H9 (cell line): ENCODE measurements around the gene LRRC8C. TPM values are rescaled to one million over a fixed set of nuclear protein-coding genes. Genes with fewer than 3 reads are reported as not detected.

ENCODE experiments used
- DNase-seq: peaks from one replicate; pipeline ENCODE4 v3.0.0-alpha.2; 2017
- H2AFZ ChIP-seq: one replicate; pipeline ENCODE4 v1.6.1; 2013; ENCODE audit warnings: mild to moderate bottlenecking, low read length, control low read depth, moderate library complexity
- H2AK5ac ChIP-seq: 2 replicates; pipeline ENCODE4 v1.6.1; 2013; ENCODE audit warnings: low read length, control low read depth, mixed read lengths; ENCODE audit not compliant: insufficient read length
- H2BK120ac ChIP-seq: one replicate; pipeline ENCODE4 v1.6.1; 2013; ENCODE audit warnings: low read depth, mild to moderate bottlenecking, low read length, control low read depth, inconsistent platforms; ENCODE audit not compliant: poor library complexity, severe bottlenecking
- H2BK12ac ChIP-seq: 2 replicates; pipeline ENCODE4 v1.6.1; 2013; ENCODE audit warnings: low read length, control low read depth, mixed read lengths, low read depth; ENCODE audit not compliant: insufficient read length
- H2BK15ac ChIP-seq: 2 replicates; pipeline ENCODE4 v1.6.1; 2013; ENCODE audit warnings: low read depth, low read length, control low read depth
- H2BK20ac ChIP-seq: one replicate; pipeline ENCODE4 v1.6.1; 2013; ENCODE audit warnings: low read depth, mild to moderate bottlenecking, low read length, control low read depth, inconsistent platforms; ENCODE audit not compliant: poor library complexity, severe bottlenecking
- H2BK5ac ChIP-seq: 2 replicates; pipeline ENCODE4 v1.6.1; 2013; ENCODE audit warnings: low read length, control low read depth, mixed read lengths; ENCODE audit not compliant: insufficient read length
- H3K14ac ChIP-seq: 2 replicates; pipeline ENCODE4 v1.6.1; 2013; ENCODE audit warnings: low read length, control low read depth; ENCODE audit not compliant: insufficient read depth
- H3K18ac ChIP-seq: 2 replicates; pipeline ENCODE4 v1.6.1; 2013; ENCODE audit warnings: low read depth, mild to moderate bottlenecking, mixed read lengths, low read length, control low read depth; ENCODE audit not compliant: insufficient read length
- H3K23ac ChIP-seq: 2 replicates; pipeline ENCODE4 v1.6.1; 2013; ENCODE audit warnings: low read length, control low read depth, mixed read lengths, low read depth; ENCODE audit not compliant: insufficient read length
- H3K23me2 ChIP-seq: 2 replicates; pipeline ENCODE4 v1.6.1; 2013; ENCODE audit warnings: low read depth, mild to moderate bottlenecking, mixed read lengths, low read length, control low read depth; ENCODE audit not compliant: insufficient read length, poor library complexity, severe bottlenecking
- H3K27ac ChIP-seq: 2 replicates; pipeline ENCODE4 v1.5.1; 2013; ENCODE audit warnings: low read length, control low read depth, mixed read lengths, low read depth; ENCODE audit not compliant: insufficient read length
- H3K27me3 ChIP-seq: 2 replicates; pipeline ENCODE4 v1.6.1; 2013; ENCODE audit warnings: low read length, control low read depth, inconsistent platforms; ENCODE audit not compliant: insufficient read depth
- H3K4ac ChIP-seq: 2 replicates; pipeline ENCODE4 v1.6.1; 2013; ENCODE audit warnings: low read depth, mild to moderate bottlenecking, control low read depth, inconsistent platforms, low read length, moderate library complexity
- H3K4me1 ChIP-seq: 2 replicates; pipeline ENCODE4 v1.6.1; 2013; ENCODE audit warnings: low read length, control low read depth, inconsistent platforms; ENCODE audit not compliant: insufficient read depth
- H3K4me2 ChIP-seq: 2 replicates; pipeline ENCODE4 v1.6.1; 2013; ENCODE audit warnings: low read length, control low read depth, mixed read lengths; ENCODE audit not compliant: insufficient read length, insufficient read depth
- H3K56ac ChIP-seq: 2 replicates; pipeline ENCODE4 v1.6.1; 2013; ENCODE audit warnings: low read depth, mild to moderate bottlenecking, mixed read lengths, low read length, control low read depth; ENCODE audit not compliant: insufficient read length
- H3K79me1 ChIP-seq: 2 replicates; pipeline ENCODE4 v1.6.1; 2013; ENCODE audit warnings: low read depth, mild to moderate bottlenecking, moderate library complexity, low read length, control low read depth, inconsistent platforms; ENCODE audit not compliant: insufficient read depth, poor library complexity, severe bottlenecking
- H3K79me2 ChIP-seq: 2 replicates; pipeline ENCODE4 v1.6.1; 2013; ENCODE audit warnings: low read length, control low read depth, inconsistent platforms; ENCODE audit not compliant: insufficient read depth
- H3K9ac ChIP-seq: 2 replicates; pipeline ENCODE4 v1.6.1; 2013; ENCODE audit warnings: low read length, control low read depth, mixed read lengths; ENCODE audit not compliant: insufficient read length; ENCODE audit errors: extremely low read depth
- H3K9me3 ChIP-seq: one replicate; pipeline ENCODE4 v1.6.1; 2013; ENCODE audit warnings: low read depth, low read length, inconsistent platforms; ENCODE audit not compliant: control insufficient read depth
- H3T11ph ChIP-seq: one replicate; pipeline ENCODE4 v1.6.1; 2013; ENCODE audit warnings: mild to moderate bottlenecking, low read length, control low read depth, inconsistent platforms
- H4K20me1 ChIP-seq: one replicate; pipeline ENCODE4 v1.6.1; 2013; ENCODE audit not compliant: control insufficient read depth, insufficient read length, insufficient read depth
- H4K5ac ChIP-seq: 2 replicates; pipeline ENCODE4 v1.6.1; 2013; ENCODE audit warnings: low read depth, mild to moderate bottlenecking, mixed read lengths, low read length, control low read depth; ENCODE audit not compliant: insufficient read length
- H4K8ac ChIP-seq: replicated peaks from 2 replicates; pipeline ENCODE4 v1.6.1; 2013; ENCODE audit warnings: low read length, control low read depth, mixed read lengths, low read depth; ENCODE audit not compliant: insufficient read length
- H4K91ac ChIP-seq: 2 replicates; pipeline ENCODE4 v1.6.1; 2013; ENCODE audit warnings: low read depth, mild to moderate bottlenecking, moderate library complexity, mixed read lengths, low read length, control low read depth; ENCODE audit not compliant: insufficient read length
- H3K27ac Mint-ChIP-seq, 3 experiments: 2 replicates in 2 of 3; 3 replicates in 1 of 3; pipeline ENCODE4 v1.8.0; 2020 to 2021; ENCODE audit warnings: mixed read lengths in 3 of 3, mild to moderate bottlenecking in 1 of 3, moderate library complexity in 1 of 3
- H3K27me3 Mint-ChIP-seq: 2 replicates; pipeline ENCODE4 v1.8.0; 2021; ENCODE audit warnings: low read depth, mild to moderate bottlenecking, moderate library complexity, mixed read lengths
- H3K36me3 Mint-ChIP-seq, 3 experiments: 2 replicates in 2 of 3; 3 replicates in 1 of 3; pipeline ENCODE4 v1.8.0; 2020 to 2021; ENCODE audit warnings: low read depth in 3 of 3, mixed read lengths in 3 of 3; ENCODE audit not compliant: insufficient read depth in 1 of 3
- H3K4me1 Mint-ChIP-seq, 2 experiments: 2 replicates each; pipeline ENCODE4 v1.8.0; 2020; ENCODE audit warnings: mixed read lengths in 2 of 2
- H3K4me3 Mint-ChIP-seq, 2 experiments: 2 replicates in 1 of 2; 3 replicates in 1 of 2; pipeline ENCODE4 v1.8.0; 2020 to 2021; ENCODE audit warnings: mild to moderate bottlenecking in 2 of 2, mixed read lengths in 2 of 2, moderate library complexity in 1 of 2
- H3K9me3 Mint-ChIP-seq, 2 experiments: 2 replicates in 1 of 2; 3 replicates in 1 of 2; pipeline ENCODE4 v1.8.0; 2020; ENCODE audit warnings: mild to moderate bottlenecking in 2 of 2, mixed read lengths in 2 of 2, moderate library complexity in 1 of 2
- CTCF ChIP-seq: fragments of 200-600 bp; sonication (generic); conservative IDR thresholded peaks from 3 replicates; pipeline ENCODE4 v1.8.0; 2021; ENCODE audit warnings: antibody characterized with exemption, mild to moderate bottlenecking
- WGBS: extraction: QIAGEN DNeasy Blood & Tissue Kit; methylation state at CpG from one replicate; pipeline ENCODE4 v1.1.7; 2013; ENCODE audit warnings: missing lambda C conversion rate, low lambda C conversion rate, mixed read lengths; ENCODE audit not compliant: insufficient read length; ENCODE audit errors: extremely low coverage; 5-methylcytosine and 5-hydroxymethylcytosine counted together
- total RNA-seq: library from RNA; stranded (reverse); gene quantifications from 2 replicates; pipeline ENCODE4 v1.2.1, GENCODE V29; 2021

LRRC8C gene
- total RNA-seq, 1 experiment from 2014 or later, result 1.9 TPM

GRCh38 chr1:89643577-89643976 lies 10.7 kb downstream of the LRRC8C start:
- H3K4me3 Mint-ChIP-seq, result no peak overlapping the region
- H3K79me2 ChIP-seq, result no peaks in the 10 kb centered on the region

More at GRCh38 chr1:89643577-89643976, 10.7 kb downstream of the LRRC8C start:
- no peak overlapping the region for H2BK5ac ChIP-seq
- no peak for TF ChIP-seq CTCF
- Mint-ChIP-seq H3K36me3 (no peaks in the 10 kb centered on the region), H3K27me3 (no peaks in the 10 kb centered on the region), H3K27ac (no peak overlapping the region), H3K9me3 (peaks cover 0 to 5% of the 10 kb centered on the region in 2 experiments; a peak in 2 of 5 replicates), H3K4me1 (no peaks in the 10 kb centered on the region; a peak in 1 of 4 replicates)
- DNase-seq, result no peak
- no peaks in the 10 kb centered on the region for H3K27me3 ChIP-seq
- no peaks in the 10 kb centered on the region for H4K20me1 ChIP-seq
- no peaks in the 10 kb centered on the region for H3K4me1 ChIP-seq
- no peak overlapping the region for H3K4ac ChIP-seq
- H3K9ac ChIP-seq, result no peak overlapping the region
- H2BK15ac ChIP-seq, result no peak overlapping the region
- no peak overlapping the region for H4K8ac ChIP-seq
- H4K5ac ChIP-seq, result no peak overlapping the region
- no peak overlapping the region for H3K27ac ChIP-seq
- H3K23me2 ChIP-seq, result no peaks in the 10 kb centered on the region
- no peaks in the 10 kb centered on the region for H3K79me1 ChIP-seq
- H2AFZ ChIP-seq, result no peak overlapping the region
- no peak overlapping the region for H3T11ph ChIP-seq
- no peak overlapping the region for H3K18ac ChIP-seq
- no peak overlapping the region for H3K14ac ChIP-seq
- no peak overlapping the region for H3K4me2 ChIP-seq
- no peak overlapping the region for H2BK120ac ChIP-seq
- H3K56ac ChIP-seq, result no peak overlapping the region
- no CpG with 5 or more reads among the region's 2 CpGs for WGBS
- no peak overlapping the region for H4K91ac ChIP-seq
- no peak overlapping the region for H3K23ac ChIP-seq
- no peak overlapping the region for H2BK12ac ChIP-seq
- H2BK20ac ChIP-seq, result no peak overlapping the region
- H2AK5ac ChIP-seq, result no peak overlapping the region
- H3K9me3 ChIP-seq, result no peaks in the 10 kb centered on the region
